ENCODE results near the gene ATAD5. TPM values are rescaled to one million over a fixed set of nuclear protein-coding genes. Genes with fewer than 3 reads are reported as not detected.

ATAD5 gene
- total and polyA plus RNA-seq, 2 of the 13 experiments (the other 11 are each of a cell fraction or from before 2014, with no cell fraction given), result 1.8 to 10.7 TPM

GRCh38 chr17:30808785-30809286 is 22.9 kb upstream of the ATAD5 start:
- ChIA-PET CTCF (ENCODE audit: low intra/inter-chr PET ratio, low total read pairs) (no interaction called here), POLR2A (no interaction called here)
- Histone ChIP-seq H3K4me1 (ENCODE audit: insufficient read depth, low read length) (no peaks in the 10 kb centered on the region), H3K27me3 (ENCODE audit: control insufficient read depth in 1 of 2, insufficient read depth in 2 of 2, low read length in 2 of 2) (no peaks in the 10 kb centered on the region; a peak in 1 of 5 replicates), H3K79me2 (ENCODE audit: insufficient read depth, low read length) (no peaks in the 10 kb centered on the region), H3K4me2 (ENCODE audit: low read depth, low read length) (no peak overlapping the region), H3K36me3 (replicated peaks in 1 of 2; ENCODE audit: control insufficient read depth in 1 of 2, insufficient read depth in 2 of 2, low read length in 2 of 2) (peaks cover under 1 to 11% of the 10 kb centered on the region in 2 experiments; a peak in 3 of 5 replicates), H3K9me3 (ENCODE audit: low read length) (no peaks in the 10 kb centered on the region), H3K4me3 (replicated peaks in 1 of 3; ENCODE audit: insufficient read depth in 1 of 3, low read depth in 2 of 3, low read length in 3 of 3) (no peak overlapping the region), H2AFZ (ENCODE audit: low read length) (no peak overlapping the region), H4K20me1 (ENCODE audit: insufficient read depth, low read length) (no peaks in the 10 kb centered on the region), H3K27ac (ENCODE audit: extremely low read length, insufficient read depth, low read length) (no peak overlapping the region), H3K9ac (ENCODE audit: insufficient read depth, low read depth, low read length) (no peak overlapping the region)
- no peak for ATAC-seq
- WGBS (ENCODE audit: low lambda C conversion rate), result over 99% methylated on average over 9 of the region's 9 CpGs
- in situ Hi-C loops (cut with HindIII; ENCODE audit: extremely low pct_ligation_motif_present, low pct_unique_long_range_greater_than_20kb), result no loop called here
- no peak for FAIRE-seq
- TF ChIP-seq ZNF569 (CRISPR knock-in tag; IDR thresholded peaks at IDR 0.05; ENCODE audit: borderline replicate concordance) (no peak), SIN3B (IDR thresholded peaks at IDR 0.05; ENCODE audit: low read length) (no peak), ZNF335 (CRISPR knock-in tag; IDR thresholded peaks at IDR 0.05) (no peak), CENPT (CRISPR knock-in tag; IDR thresholded peaks at IDR 0.05; ENCODE audit: low read depth) (no peak), HOXD1 (CRISPR knock-in tag; IDR thresholded peaks at IDR 0.05) (no peak), SMARCC2 (IDR thresholded peaks at IDR 0.05) (no peak), ZNF619 (CRISPR knock-in tag; IDR thresholded peaks at IDR 0.05) (no peak), ZNF142 (CRISPR knock-in tag; IDR thresholded peaks at IDR 0.05) (no peak), ATF3 (CRISPR knock-in tag; IDR thresholded peaks at IDR 0.05) (no peak), RARG (CRISPR knock-in tag; IDR thresholded peaks at IDR 0.05; ENCODE audit: low read depth) (no peak), ARNT2 (CRISPR knock-in tag; IDR thresholded peaks at IDR 0.05; ENCODE audit: low read depth) (no peak), YEATS4 (CRISPR knock-in tag; IDR thresholded peaks at IDR 0.05; ENCODE audit: borderline replicate concordance) (no peak), FOXO1 (CRISPR knock-in tag; IDR thresholded peaks at IDR 0.05) (no peak), KDM5B (CRISPR knock-in tag; IDR thresholded peaks at IDR 0.05; ENCODE audit: borderline replicate concordance) (no peak), ZMYM3 (CRISPR knock-in tag; IDR thresholded peaks at IDR 0.05) (no peak), NR2F2 (IDR thresholded peaks at IDR 0.05; ENCODE audit: borderline replicate concordance, low read depth) (no peak), BRCA1 (CRISPR knock-in tag; IDR thresholded peaks at IDR 0.05) (no peak), RBM22 (optimal IDR thresholded peaks at IDR 0.05; ENCODE audit: low read length) (no peak), AGO1 (IDR thresholded peaks at IDR 0.05; ENCODE audit: low read depth, low read length, poor library complexity, severe bottlenecking) (no peak), ZSCAN5A (CRISPR knock-in tag; IDR thresholded peaks at IDR 0.05; ENCODE audit: borderline replicate concordance) (no peak)
- intact Hi-C loops (cut with micrococcal nuclease; ENCODE audit: unreplicated experiment), result no loop called here
- no TSS peak for BruUV-seq (replicated peaks)
- DNase-seq (ENCODE audit: low spot score), result no peak

Data from HepG2 (cell line).